Fibroblast of mammary gland (primary cell): ENCODE data around the gene SNX30.

ENCODE experiments used
- DNase-seq: peaks from one replicate; pipeline ENCODE4 v3.0.0-alpha.2; 2010; ENCODE audit warnings: low read depth
- H3K4me3 ChIP-seq: 2 replicates; pipeline ENCODE4 v1.5.1; 2011; ENCODE audit warnings: low read depth, mild to moderate bottlenecking, low read length, moderate library complexity; ENCODE audit not compliant: control insufficient read depth
- CTCF ChIP-seq: conservative IDR thresholded peaks from 2 replicates; pipeline ENCODE4 v1.5.1; 2011; ENCODE audit warnings: low read depth, low read length, inconsistent platforms; ENCODE audit not compliant: control insufficient read depth, insufficient read depth

The SNX30 gene

GRCh38 chr9:112900488-112900887 is 149.9 kb downstream of the SNX30 start:
- no peak overlapping the region for H3K4me3 ChIP-seq
- DNase-seq: no peak
- TF ChIP-seq CTCF: no peak

GRCh38 chr9:112900901-112901300 is 150.3 kb downstream of the SNX30 start:
- TF ChIP-seq CTCF: no peak
- H3K4me3 ChIP-seq: no peak overlapping the region
- DNase-seq: no peak

- H3K4me3 ChIP-seq: no peak overlapping the region
- DNase-seq: no peak
- no peak for TF ChIP-seq CTCF
Measured at GRCh38 chr9:112905084-112905483, 154.5 kb downstream of the SNX30 start.

- no peak for DNase-seq
- no peak for TF ChIP-seq CTCF
- H3K4me3 ChIP-seq: no peak overlapping the region
Measured at GRCh38 chr9:112911736-112912135, 161.2 kb downstream of the SNX30 start.

- no peak overlapping the region for H3K4me3 ChIP-seq
- TF ChIP-seq CTCF: no peak
- DNase-seq: no peak
Measured at GRCh38 chr9:112912636-112913035, 162.1 kb downstream of the SNX30 start.

GRCh38 chr9:112913326-112913725 is 162.8 kb downstream of the SNX30 start:
- no peak for DNase-seq
- no peak for TF ChIP-seq CTCF
- no peak overlapping the region for H3K4me3 ChIP-seq

GRCh38 chr9:112914524-112914923 is 164.0 kb downstream of the SNX30 start:
- DNase-seq: no peak
- TF ChIP-seq CTCF: no peak
- no peak overlapping the region for H3K4me3 ChIP-seq
